ENCODE data around the gene ELMOD3.

The ELMOD3 gene

GRCh38 chr2:85388878-85389538 lies 34.4 kb downstream of the ELMOD3 start:
- peaks cover 18% of the 10 kb centered on the region for H3K36me3 ChIP-seq (replicated peaks)
- no peak for DNase-seq
- no peak for TF ChIP-seq CTCF (IDR thresholded peaks at IDR 0.05; ENCODE audit: low read depth, low read length, missing control alignments)
- in situ Hi-C loops (cut with HindIII; ENCODE audit: low pct_ligation_motif_present, low sequenced_read_pairs), result no loop called here
- no peak overlapping the region for H3K27ac ChIP-seq
- H3K27me3 ChIP-seq (replicated peaks), result no peaks in the 10 kb centered on the region
- H3K4me3 ChIP-seq (ENCODE audit: low read depth, low read length), result no peak overlapping the region

GRCh38 chr2:85390941-85391669 lies 36.5 kb downstream of the ELMOD3 start:
- Histone ChIP-seq H3K4me3 (ENCODE audit: low read depth, low read length) (no peak overlapping the region), H3K27ac (no peak overlapping the region), H3K36me3 (replicated peaks) (peaks cover 14% of the 10 kb centered on the region), H3K27me3 (replicated peaks) (no peaks in the 10 kb centered on the region)
- TF ChIP-seq CTCF (IDR thresholded peaks at IDR 0.05; ENCODE audit: low read depth, low read length, missing control alignments), result peak; percentile 91
- in situ Hi-C loops (cut with HindIII; ENCODE audit: low pct_ligation_motif_present, low sequenced_read_pairs), result no loop called here
- DNase-seq, result no peak

- no peak for DNase-seq
- peaks cover 11% of the 10 kb centered on the region for H3K36me3 ChIP-seq (replicated peaks)
- H3K27ac ChIP-seq, result no peak overlapping the region
- H3K4me3 ChIP-seq (ENCODE audit: low read depth, low read length), result no peak overlapping the region
- in situ Hi-C loops (cut with HindIII; ENCODE audit: low pct_ligation_motif_present, low sequenced_read_pairs), result no loop called here
- no peak for TF ChIP-seq CTCF (IDR thresholded peaks at IDR 0.05; ENCODE audit: low read depth, low read length, missing control alignments)
- H3K27me3 ChIP-seq (replicated peaks), result no peaks in the 10 kb centered on the region
Observed at GRCh38 chr2:85393836-85394235, 39.3 kb downstream of the ELMOD3 start.

DNA sequence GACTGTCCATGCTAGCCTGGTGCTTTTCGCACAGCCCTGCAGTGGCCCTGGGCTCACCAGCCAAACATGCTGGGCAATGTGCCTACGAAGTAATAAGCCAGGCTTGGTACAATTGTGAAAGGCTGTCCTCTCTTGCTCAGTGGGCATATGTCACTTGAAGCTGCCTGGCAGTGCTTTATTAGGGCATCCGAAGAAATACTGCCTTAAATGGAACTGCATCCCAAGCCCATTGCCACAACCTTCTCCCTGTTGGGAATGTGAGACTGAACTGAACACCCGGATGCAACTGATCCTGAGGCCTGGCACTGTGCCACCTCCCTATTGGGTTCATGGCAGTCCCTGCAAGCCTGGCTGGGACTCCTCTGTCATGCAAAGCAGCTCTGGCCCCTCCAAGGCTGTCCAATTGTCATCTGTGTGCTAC lies 39.7 kb downstream of the ELMOD3 start:
- Histone ChIP-seq H3K4me3 (ENCODE audit: low read depth, low read length) (no peak overlapping the region), H3K27me3 (replicated peaks) (no peaks in the 10 kb centered on the region), H3K27ac (no peak overlapping the region), H3K36me3 (replicated peaks) (peaks cover 9% of the 10 kb centered on the region)
- in situ Hi-C loops (cut with HindIII; ENCODE audit: low pct_ligation_motif_present, low sequenced_read_pairs), result no loop called here
- no peak for TF ChIP-seq CTCF (IDR thresholded peaks at IDR 0.05; ENCODE audit: low read depth, low read length, missing control alignments)
- DNase-seq, result no peak

DNA sequence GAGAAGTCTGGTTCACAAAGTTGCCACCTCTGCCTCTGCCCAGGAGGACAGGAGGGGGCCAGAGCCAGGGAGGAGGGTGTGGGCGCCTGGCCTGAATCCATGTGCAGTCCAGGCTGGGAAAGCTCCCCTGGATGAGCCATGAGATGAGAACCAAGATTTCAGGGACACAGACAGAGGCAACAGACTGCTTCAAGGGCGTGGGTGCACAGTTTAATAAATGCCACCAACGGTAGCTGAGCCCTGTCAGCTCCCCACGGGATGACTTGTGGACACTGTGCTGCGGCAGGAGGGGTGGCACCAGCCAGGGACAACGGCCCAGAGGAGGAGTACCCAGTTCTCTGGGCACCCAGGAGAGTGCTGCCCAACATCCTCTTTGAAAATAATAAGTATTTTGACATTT lies 40.4 kb downstream of the ELMOD3 start:
- H3K27ac ChIP-seq, result no peak overlapping the region
- no peak for TF ChIP-seq CTCF (IDR thresholded peaks at IDR 0.05; ENCODE audit: low read depth, low read length, missing control alignments)
- H3K36me3 ChIP-seq (replicated peaks), result peaks cover 8% of the 10 kb centered on the region
- H3K27me3 ChIP-seq (replicated peaks), result no peaks in the 10 kb centered on the region
- in situ Hi-C loops (cut with HindIII; ENCODE audit: low pct_ligation_motif_present, low sequenced_read_pairs), result no loop called here
- no peak for DNase-seq
- H3K4me3 ChIP-seq (ENCODE audit: low read depth, low read length), result no peak overlapping the region
